GM19043 (cell line): ENCODE measurements around the gene OR6C76.

Experiments
- ATAC-seq: cut with Tn5 transposase; IDR thresholded peaks from one replicate; pipeline ENCODE4 v1.9.1; 2021; ENCODE audit warnings: low read depth; ENCODE audit not compliant: unreplicated experiment

OR6C76 gene

GRCh38 chr12:55467836-55468235 is 41.8 kb downstream of the OR6C76 start:
- ATAC-seq, result peak; percentile 87

DNA sequence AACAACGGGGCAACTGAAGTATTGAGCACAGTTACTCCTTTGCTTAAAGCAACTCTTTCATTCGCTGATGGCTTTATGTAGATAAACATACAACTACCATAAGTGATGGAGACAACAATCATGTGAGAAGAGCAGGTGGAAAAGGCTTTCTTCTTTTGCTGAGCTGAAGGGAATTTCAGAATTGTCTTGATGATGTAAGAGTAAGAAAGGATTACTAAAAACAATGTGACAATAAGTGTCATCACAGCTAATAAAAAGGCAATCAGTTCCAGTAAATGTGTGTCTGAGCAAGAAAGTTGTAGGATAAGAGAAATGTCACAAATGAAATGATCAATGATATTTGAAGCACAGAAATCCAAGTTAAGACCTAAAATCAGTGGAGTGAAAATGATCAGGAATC is 43.2 kb downstream of the OR6C76 start:
- no peak for ATAC-seq

- ATAC-seq, result no peak
Measured at GRCh38 chr12:55470088-55470829, 44.2 kb downstream of the OR6C76 start, which contains the start of gene OR6C70. Gene OR6C70, minus strand, starts transcription at chr12:55470138. Its CDS starts 0 bp downstream, at chr12:55470138.

GRCh38 chr12:55472264-55472663 is 46.2 kb downstream of the OR6C76 start:
- no peak for ATAC-seq
